ENCODE data around the gene SLC49A3.
"Not testable (repeated sequence)": the region's sequence is repeated elsewhere in the genome, so short reads cannot be mapped to it uniquely, and the experiment has no call there.

SLC49A3 gene

DNA sequence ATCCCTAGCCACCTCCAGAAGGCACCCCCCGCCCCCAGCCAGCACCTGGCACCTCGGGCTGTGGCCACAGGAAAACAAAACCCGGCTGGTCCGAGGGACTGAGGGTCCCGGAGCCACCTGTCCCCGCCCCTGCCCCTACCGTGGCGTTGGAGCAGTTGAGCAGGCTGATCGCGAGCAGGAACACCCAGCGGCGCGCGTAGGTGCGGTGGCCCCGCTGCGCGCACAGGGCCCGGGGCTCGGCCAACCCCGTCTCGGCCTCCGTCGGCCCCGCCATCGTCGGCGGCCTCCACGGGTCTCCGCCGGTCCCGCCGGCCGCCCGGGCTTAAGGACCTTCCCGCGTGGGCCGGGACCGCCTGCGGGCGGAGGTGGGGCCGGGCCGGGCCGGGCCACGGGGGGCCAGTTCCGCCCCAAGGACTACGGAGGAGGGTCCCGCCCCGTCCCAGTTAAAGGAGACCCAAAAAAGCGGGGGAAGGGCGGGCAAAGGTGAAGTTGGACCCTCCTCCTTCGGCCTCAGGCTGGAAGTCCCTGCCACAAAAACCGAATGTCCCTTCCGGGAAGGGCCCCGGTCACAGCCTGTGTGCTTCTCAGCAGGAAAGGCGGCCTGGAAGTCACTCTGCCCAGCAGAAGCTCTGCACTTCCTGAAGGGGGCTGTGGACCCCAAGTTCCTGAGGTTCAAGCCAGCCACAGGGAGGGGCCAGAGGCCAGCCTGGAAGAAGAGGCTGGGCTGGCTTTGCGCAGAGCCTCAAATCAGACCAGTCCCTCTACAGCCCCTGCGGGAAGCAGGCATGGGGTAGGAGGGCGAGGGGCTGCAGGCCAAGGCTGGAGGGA lies at the start of gene SLC49A3:
SLC49A3 (minus strand) TSS at position 298 of the 828 bp plus-strand sequence; CDS start at position 274, 24 bp downstream.
- DNase-seq (ENCODE audit: low spot score) = no peak

DNA sequence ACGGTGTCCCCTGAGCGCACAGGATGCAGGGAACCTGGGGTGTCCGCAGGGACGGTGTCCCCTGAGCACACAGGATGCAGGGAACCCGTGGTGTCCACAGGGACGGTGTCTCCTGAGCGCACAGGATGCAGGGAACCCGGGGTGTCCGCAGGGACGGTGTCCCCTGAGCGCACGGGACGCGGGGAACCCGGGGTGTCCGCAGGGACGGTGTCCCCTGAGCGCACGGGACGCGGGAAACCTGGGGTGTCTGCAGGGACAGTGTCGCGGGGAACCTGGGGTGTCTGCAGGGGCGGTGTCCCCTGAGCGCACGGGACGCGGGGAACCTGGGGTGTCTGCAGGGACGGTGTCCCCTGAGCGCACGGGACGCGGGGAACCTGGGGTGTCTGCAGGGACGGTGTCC lies 47.6 kb upstream of the SLC49A3 start:
- DNase-seq (ENCODE audit: low spot score) = not testable (repeated sequence)

DNA sequence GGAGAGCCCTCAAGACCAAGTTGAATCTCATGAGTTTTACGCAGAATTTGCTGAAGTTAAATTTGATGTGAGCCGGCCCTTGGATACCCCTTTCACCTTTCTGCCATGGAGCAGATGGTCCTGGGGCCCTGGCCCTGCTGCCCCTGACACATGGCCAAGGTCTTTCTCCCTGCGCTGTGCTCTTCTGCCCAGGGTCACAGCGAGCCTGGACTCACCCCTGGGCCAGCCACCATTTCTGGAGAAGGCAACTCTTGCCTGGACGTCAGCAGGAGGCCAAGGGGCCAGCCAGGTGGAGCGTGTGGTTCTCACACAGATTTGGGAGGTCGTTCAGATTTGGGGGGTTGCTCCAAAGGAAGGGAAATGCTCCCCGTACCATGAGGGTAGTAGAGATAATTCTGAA lies 46.6 kb upstream of the SLC49A3 start:
- DNase-seq (ENCODE audit: low spot score) = no peak

DNA sequence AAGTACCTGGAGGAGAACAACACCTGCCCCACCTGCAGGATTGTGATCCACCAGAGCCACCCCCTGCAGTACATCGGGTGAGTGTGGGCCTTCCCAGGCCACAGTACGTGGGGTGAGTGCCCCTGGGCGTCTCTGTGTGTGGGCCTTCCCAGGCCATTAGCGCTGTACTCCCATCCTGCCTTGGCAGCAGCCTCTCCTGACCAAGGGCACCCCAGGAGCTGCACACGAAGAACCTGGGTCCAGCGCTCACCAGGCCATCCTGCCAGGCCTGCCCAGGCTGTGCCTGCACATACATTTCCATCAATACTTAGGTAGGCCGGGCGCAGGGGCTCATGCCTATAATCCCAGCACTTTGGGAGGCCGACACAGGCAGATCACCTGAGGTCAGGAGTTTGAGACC lies 46.0 kb upstream of the SLC49A3 start:
- DNase-seq (ENCODE audit: low spot score) = no peak

DNA sequence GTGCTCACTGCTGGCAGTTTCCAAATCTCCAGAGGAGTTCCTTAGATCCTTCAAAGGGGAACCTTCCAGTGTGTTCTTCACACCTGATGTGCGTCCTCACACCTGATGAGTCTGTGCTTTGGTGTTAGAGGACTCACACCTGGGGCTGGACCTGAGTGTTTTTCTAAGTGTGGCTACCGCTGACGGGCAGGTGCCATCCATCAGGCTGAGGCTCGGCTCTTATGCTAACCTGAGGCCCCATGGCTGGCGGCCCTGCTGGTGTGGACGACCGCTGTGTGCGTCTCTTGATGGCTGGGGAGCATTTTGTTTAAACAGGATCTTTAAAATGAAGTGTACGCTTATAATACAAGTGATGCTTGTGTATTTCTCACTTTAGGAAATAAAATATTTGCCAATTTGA lies 45.1 kb upstream of the SLC49A3 start:
- no peak for DNase-seq (ENCODE audit: low spot score)

DNA sequence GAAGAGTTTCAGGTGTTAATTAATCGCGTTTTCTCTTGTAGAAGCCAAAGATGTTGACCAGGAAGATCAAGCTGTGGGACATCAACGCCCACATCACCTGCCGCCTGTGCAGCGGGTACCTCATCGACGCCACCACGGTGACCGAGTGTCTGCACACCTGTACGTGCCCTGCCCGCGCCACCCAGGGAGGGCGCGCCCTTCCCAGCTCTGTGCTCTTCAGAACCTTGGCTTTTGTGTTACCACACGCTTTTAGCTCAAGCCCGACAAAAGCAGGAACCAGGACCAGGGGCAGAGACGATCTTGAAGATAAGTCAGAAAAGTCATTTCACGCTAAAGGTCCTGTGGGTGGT lies 44.7 kb upstream of the SLC49A3 start:
- no peak for DNase-seq (ENCODE audit: low spot score)

DNA sequence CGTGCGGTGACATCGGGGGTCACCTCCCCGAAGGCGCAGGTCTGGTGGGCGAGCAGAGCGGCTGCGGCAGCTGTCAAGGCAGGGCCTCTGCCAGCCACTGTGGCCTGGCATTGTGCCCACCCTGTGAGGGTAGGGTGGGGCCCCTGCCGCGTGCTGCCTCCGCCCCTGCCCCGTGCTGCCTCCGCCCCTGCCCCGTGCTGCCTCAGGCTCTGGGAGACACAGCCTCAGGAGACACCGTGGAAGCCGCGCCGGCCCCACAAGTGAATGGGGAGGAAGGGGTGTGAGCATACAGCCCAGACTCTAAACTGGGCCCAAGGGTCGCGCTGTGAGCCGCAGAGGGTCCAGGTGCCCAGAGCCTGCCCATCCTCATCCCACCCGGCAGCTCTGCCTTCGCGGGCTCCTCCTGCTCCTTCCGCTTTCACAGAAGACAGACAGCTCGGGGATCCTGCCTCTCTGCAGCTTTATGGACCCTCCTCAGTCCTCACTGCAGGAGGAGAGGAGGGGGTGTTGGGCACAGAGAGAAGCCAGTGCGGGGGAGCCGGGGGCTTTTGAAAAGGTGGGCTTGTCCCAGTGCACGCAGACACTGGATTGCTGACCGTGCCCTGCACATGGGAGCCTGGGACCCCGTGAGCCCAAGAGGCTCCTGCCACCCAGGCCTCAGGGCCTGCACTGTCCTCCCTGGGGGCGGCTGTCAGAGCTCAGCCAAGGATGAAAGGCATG lies 44.1 kb upstream of the SLC49A3 start:
- no peak for DNase-seq (ENCODE audit: low spot score)

DNA sequence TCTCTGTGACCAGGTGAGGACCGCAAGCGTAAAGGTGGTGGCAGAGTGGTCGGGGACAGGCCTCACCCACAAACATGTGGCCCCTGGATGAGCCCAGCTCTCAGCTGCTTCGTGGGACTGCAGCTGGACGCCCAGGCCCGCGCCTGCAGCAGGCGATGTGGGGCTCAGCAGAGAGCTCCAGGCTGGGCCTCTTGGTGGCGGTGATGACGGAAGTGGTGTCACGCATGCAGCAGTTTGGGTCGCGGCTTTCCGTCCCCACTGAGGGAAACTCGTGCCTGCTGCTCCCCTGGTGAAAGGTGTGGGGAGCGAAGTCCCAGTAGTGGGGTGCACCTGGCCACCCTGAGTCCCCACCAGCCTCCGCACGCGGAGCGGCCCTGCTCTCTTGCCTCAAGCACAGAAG lies 43.5 kb upstream of the SLC49A3 start:
- DNase-seq (ENCODE audit: low spot score) = no peak

DNA sequence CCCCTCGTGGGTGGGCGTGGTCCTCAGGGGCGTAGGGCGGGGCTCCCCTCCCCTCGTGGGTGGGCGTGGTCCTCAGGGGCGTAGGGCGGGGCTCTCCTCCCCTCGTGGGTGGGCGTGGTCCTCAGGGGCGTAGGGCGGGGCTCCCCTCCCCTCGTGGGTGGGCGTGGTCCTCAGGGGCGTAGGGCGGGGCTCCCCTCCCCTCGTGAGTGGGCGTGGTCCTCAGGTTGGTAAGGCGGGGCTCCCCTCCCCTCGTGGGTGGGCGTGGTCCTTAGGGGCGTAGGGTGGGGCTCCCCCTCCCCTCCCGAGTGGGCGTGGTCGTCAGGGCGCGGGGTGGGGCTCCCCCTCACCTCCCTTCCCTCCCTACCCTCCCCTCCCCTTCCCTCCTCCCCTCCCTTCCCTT lies 43.0 kb upstream of the SLC49A3 start:
- DNase-seq (ENCODE audit: low spot score) = not testable (repeated sequence)

DNA sequence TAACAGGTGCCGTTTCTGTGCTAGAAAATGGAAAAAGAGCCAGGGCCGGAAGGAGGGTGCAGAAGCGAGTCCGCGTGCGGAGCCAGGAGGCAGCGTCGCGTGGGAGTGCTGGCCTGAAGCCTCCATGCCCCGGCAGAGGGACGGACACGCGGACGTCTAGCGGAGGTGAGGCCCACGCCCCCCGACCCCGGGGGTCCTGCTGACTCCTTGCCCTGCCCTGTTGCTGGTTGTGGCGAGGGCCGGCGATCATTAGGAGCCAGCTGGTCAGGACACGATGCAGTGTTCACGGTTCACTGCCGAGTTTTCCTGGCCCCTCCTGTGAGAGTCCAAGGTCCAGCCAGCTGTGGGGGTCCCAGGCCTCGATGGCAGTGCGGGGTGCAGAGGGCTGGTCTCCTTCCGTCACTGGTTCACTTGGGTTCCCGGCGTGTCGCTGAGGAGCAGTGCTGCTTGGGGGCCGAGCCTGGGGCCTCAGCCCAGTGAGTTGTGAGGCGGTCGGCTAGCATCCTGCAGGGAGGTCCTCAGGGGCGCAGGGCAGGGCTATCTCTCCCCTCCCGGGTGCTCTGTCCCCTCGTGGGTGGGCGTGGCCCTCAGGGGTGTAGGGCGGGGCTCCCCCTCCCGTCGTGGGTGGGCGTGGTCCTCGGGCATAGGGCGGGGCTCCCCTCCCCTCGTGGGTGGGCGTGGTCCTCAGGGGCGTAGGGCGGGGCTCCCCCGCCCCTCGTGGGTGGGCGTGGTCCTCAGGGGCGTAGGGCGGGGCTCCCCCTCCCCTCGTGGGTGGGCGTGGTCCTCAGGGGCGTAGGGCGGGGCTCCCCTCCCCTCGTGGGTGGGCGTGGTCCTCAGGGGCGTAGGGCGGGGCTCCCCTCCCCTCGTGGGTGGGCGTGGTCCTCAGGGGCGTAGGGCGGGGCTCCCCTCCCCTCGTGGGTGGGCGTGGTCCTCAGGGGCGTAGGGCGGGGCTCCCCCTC lies 42.3 kb upstream of the SLC49A3 start:
- not testable (repeated sequence) for DNase-seq (ENCODE audit: low spot score)

DNA sequence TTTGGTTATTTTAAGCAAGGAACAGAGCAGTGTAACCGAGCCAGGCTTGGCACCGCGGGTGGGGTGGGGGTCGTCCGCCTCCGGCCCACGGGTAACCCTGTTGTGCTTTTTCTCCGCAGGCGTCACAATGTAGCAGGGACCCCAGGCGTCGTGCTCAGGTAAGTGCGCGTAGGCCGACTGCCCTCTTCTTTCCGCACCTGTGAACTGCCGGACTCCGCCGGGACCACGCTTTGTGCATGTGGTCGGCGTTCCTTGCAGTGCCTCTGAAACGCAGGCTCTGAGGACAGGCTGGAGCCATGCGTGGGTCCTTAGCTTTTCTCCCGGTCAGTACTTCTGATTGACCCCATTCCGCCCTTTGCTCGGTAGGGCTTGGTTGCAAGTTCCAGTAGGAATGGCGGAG lies 41.6 kb upstream of the SLC49A3 start:
- DNase-seq (ENCODE audit: low spot score) = no peak

DNA sequence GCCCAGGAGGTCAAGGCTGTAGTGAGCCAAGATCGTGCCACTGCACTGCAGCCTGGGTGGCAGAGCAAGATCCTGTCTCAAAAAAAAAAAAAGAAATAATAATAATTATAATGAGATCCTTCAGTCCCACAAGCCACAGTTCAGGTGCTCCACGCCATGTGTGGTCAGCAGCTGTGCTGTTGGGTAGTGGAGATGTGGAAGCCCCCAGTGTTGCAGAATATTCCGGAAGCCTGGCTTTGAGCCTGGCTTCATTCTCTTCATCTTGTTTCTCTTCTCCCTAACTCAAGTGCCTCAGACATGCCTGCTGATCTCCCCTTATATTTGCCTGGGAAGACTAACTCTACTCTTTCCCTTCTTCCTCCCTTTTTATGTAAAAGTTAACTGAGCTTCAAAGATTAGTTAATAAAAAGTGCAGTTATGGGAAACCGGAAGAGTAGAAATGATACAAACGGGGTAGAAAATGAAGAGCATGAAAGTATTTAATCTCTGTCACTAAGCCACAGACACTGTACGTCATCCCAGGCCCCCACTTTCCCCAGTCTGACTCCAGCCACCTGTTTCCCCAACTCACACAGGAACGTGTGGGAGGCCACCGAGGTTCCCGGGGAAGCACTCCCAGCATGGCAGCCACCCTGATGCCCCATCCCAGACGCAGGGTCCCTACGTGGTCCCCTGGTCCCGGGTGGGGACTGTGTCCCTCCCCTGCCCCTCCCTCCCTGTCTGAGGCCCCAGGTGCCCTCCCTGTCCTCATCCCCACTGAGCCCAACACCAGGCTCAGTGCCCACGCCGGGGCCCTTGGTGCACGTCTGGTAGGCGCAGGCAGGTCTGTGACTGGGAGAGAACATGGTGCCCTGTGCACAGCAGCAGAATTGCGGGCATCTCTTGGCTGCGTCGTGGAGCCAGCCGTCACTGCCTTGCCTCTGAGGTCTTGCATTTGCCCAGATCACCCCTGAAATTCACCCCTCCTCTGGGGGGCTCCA lies 40.7 kb upstream of the SLC49A3 start:
- no peak for DNase-seq (ENCODE audit: low spot score)

DNA sequence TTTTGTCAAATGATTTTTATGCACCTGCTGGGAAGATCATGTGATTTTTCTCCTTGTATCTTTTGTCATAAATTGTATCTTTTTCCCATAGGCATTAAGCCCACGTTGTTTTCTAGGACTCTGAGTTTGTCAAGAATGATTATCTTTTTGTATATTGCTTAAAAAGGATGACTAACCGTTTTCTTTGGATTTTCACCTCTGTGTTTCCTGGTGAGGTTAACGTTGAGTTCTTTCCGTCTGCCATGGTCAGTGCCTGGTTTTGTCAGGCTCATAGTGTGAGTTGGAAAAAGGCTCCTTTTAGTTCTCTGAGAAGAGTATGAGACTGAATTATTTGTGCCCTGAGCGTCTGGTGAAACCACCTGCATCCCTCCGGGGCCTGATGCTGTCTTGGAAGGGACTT lies 38.6 kb upstream of the SLC49A3 start:
- DNase-seq (ENCODE audit: low spot score) = no peak

DNA sequence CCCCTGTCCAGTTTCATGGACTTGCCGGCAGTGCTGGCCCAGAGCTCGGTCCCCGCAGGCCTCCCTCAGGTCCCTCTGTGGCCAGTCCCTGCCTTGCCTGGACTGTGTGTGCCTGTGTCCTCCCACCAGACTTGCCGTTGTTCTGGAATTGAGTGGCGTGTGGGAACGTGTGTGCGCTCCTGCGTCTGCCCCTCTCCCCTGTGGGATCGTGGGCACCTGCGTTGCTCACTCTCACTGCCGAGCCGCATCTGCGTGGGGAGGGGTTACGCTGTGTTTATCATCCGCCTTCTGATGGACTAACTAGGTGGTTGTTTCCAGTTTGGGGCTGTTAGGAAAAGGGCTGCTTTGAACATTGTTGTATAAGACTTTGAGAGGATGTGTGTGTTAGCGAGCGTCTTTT lies 37.9 kb upstream of the SLC49A3 start:
- no peak for DNase-seq (ENCODE audit: low spot score)

DNA sequence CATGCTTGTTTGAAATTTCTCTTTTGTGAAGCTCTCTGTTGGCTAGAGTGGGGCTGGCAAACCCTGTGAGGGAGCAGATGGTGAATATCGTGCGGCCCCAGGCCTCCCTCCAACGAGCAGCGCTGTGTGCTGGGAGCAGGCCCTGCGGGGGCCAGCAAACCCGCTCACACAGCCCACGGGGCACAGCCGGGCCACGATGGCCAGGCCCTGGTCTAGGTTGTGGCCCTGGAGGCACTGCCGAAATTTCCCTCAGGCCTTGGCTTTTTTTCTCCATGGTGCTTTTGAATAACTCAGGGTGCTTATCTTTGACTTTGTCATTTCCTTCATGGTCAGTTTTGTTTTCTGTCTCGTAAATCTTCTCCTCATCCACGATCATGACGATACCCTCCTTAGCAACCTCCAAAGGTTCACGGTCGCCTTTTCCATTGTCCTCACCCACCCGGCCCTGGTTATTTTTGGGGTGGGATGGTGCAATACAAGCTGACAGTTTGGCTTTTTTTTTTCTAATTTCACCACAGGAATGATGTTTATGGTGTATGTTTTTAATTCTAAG lies 37.4 kb upstream of the SLC49A3 start:
- no peak for DNase-seq (ENCODE audit: low spot score)

DNA sequence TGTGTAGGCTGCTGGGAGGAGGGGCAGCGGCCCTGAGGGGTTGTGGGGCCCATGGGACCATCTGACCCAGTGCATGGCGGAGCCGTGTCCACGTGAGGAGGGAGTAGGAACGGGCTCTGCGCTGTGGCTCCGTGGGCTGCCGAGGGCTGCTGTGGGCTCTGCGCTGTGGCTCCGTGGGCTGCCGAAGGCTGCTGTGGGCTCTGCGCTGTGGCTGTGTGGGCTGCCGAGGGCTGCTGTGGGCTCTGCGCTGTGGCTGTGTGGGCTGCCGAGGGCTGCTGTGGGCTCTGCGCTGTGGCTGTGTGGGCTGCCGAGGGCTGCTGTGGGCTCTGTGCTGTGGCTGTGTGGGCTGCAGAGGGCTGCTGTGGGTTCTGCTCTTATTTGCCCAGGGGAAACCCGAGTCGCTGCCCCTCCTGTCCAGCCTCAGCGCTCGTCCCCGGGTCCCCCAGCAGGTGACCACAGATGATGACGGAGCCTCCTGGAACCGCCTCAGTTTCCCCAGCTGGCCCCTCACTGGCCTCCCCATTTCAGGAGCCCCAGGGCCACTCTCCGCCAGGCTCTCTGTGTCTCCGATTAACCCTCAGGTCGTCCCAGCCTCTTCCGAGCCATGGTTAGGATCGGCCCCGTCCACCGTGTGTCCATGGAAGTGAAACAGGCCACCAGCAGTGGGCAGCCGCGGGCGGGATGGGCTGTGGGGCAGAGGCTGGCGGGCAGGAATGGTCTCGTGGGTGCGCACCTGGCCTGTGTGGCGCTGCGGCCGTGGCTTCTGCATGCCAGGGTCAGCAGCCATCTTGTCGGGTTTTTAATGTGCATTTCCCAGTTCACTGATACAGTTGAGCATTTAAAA lies 36.7 kb upstream of the SLC49A3 start:
- DNase-seq (ENCODE audit: low spot score) = no peak

DNA sequence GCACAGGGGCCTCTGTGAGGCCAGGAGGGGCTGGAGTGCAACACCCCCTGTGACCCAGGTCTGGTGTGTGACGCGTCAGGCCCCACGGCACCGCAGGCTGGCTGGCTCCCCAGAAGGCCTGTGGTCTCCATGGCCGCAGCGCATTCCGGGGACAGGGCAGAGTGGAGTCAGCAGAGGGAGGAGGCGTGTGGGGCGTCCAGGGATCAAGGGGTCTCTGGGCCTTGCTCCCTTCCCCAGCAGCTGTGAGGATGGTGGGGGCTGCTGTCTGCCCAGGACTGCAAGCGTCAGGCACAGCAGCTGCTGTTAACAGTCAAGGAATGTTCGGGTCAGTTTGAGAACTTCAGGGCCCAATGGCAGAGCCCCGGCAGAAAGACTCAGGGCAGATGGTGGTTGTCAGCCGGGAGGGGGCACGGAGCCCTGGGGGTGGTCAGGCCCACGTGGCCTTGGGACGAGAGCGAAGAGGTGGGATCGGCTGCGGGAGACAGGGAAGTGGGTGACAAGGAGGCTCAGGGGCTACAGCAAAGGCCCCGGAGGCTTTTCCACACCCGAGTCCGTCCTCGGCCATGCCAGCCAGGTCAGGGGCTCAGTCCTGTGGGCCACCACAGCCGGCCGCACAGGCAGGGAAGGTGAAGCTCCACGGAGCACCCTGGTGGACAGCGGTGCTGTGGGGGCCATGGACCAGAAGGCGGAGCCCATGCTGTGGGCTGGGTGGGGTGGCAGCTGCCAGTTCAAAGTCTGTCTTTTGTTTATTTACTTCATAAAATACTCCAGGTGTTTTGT lies 35.0 kb upstream of the SLC49A3 start:
- no peak for DNase-seq (ENCODE audit: low spot score)

DNA sequence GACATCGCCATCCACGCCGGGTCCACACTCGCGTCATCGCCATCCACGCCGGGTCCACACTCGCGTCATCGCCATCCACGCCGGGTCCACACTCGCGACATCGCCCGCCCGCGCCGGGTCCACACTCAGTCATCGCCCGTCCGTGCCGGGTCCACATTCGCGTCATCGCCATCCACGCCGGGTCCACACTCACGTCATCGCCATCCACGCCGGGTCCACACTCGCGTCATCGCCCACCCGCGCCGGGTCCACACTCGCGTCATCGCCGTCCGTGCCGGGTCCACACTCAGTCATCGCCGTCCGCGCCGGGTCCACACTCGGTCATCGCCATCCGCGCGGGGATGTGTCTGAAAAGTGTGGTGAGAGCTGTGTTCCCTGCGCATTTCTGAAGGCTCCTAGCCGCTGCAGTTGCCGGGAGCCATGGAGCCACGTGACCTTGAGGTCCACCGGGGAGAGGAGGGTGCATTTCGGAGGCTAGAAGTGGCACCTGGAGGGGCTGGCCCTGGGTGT lies 34.0 kb upstream of the SLC49A3 start:
- DNase-seq (ENCODE audit: low spot score) = no peak

DNA sequence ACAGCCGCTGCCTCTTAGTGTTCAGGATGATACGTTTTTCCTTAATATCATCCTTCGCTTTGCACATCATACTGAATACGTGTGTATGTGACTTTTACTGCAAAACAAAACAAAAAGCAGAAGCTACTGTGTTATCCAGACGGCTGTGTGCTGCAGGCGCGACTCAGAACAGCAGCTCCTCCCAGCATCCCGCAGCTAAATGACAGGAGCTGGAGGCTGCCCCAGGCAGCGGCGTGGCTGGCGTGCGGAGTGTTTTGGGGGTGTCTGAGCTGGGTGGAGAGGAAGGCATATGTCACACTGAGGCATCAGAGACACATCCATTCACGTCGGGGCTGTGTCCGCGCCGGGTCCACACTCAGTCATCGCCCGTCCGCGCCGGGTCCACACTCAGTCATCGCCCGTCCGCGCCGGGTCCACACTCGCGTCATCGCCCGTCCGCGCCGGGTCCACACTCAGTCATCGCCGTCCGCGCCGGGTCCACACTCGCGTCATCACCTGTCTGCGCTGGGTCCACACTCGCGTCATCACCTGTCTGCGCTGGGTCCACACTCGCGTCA lies 33.3 kb upstream of the SLC49A3 start:
- DNase-seq (ENCODE audit: low spot score) = no peak
